GM21390 (cell line): ENCODE results near the gene TTLL11.
"Not testable (repeated sequence)": the region's sequence is repeated elsewhere in the genome, so short reads cannot be mapped to it uniquely, and the experiment has no call there.

Experiments used
- ATAC-seq: cut with Tn5 transposase; IDR thresholded peaks from one replicate; pipeline ENCODE4 v1.9.1; 2021; ENCODE audit not compliant: unreplicated experiment

The TTLL11 gene

GRCh38 chr9:122011818-122012498 is 81.2 kb downstream of the TTLL11 start:
- ATAC-seq, result no peak

DNA sequence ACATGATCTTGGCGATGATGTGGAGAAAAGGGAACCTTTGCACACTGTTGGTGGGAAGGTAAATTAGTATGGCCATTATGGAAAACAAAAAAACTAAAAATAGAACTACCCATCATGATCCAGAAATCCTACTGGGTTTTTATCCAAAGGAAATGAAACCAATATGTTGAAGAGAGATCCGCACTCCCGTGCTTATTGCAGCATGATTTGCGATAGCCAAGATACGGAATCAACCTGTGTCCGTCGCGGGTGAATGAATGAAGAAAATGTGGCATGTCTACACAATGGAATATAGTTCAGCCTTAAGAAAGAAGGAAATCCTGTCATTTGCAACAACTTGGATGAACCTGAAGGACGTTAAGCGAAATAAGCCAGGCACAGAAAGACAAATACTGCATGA is 84.5 kb downstream of the TTLL11 start:
- ATAC-seq, result no peak

DNA sequence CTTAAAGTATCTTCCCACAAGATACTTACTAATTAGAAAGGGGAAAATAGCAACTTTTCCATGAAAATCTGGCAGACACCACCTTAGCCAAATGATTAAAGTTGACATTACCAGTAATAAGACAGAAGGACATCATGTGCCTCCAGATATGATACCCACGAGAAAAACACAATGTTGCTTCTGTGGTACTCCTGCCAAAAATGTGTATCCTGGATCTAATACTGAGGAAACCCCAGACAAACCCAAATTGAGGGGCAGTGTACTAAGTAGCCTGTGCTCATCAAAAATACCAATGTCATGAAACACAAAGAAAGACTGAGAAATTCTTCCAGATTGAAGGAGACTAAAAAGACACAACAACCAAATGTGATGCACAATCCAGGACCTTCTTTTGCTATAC is 85.3 kb downstream of the TTLL11 start:
- no peak for ATAC-seq

- no peak for ATAC-seq
Observed at GRCh38 chr9:122005597-122005996, 87.5 kb downstream of the TTLL11 start.

- no peak for ATAC-seq
Observed at GRCh38 chr9:122004589-122004988, 88.5 kb downstream of the TTLL11 start.

DNA sequence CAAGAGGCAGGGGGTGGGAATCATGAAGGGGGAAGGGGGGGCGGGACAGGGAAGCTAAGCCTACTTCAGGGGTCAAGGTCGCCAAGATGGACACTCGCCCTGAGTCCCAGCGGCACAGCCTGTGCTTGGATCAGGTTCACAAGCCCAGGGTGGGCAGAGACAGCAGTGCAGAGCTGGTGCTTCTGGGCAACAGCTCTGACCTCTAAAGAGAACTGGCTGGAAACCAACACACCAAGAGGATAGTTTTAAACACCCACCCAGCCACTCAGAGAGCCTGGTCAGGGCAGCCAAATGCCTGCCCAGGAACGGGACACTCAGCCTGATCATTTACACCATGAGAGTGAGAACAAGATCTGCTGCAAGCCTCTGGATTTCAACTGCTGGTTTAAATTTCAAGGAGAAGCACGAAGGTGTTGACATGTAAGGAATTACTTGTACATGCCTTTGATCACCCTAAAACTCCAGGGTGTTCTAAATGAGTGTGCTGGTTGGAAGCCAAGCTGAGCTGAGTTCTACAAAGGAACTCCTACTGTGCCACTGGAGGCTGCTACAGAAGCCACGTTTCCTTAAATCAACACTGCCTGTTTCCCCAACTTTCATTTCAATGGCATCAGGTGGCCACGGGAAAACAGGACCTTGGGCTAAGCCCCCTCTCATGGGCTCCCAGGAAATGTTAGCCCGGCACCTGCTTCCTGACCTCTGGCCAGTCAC is 91.5 kb downstream of the TTLL11 start:
- no peak for ATAC-seq

DNA sequence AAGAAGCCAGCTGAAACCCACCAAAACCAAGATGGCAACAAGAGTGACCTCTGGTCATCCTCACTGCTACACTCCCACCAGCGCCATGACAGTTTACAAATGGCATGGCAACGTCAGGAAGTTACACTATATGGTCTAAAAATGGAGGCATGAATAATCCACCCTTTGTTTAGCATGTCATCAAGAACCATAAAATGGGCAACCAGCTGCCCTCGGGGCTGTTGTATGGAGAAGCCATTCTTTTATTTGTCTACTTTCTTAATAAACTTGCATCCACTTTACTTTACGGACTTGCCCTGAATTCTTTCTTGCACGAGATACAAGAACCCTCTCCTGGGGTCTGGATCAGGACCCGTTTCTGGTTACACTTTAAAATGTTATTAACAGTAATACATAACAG is 92.6 kb downstream of the TTLL11 start:
- not testable (repeated sequence) for ATAC-seq

- no peak for ATAC-seq
Observed at GRCh38 chr9:121999556-121999955, 93.6 kb downstream of the TTLL11 start.

- no peak for ATAC-seq
Observed at GRCh38 chr9:121998513-121999049, 94.5 kb downstream of the TTLL11 start.

GRCh38 chr9:121997791-121998190 is 95.3 kb downstream of the TTLL11 start:
- no peak for ATAC-seq

GRCh38 chr9:121996783-121997182 is 96.3 kb downstream of the TTLL11 start:
- no peak for ATAC-seq

DNA sequence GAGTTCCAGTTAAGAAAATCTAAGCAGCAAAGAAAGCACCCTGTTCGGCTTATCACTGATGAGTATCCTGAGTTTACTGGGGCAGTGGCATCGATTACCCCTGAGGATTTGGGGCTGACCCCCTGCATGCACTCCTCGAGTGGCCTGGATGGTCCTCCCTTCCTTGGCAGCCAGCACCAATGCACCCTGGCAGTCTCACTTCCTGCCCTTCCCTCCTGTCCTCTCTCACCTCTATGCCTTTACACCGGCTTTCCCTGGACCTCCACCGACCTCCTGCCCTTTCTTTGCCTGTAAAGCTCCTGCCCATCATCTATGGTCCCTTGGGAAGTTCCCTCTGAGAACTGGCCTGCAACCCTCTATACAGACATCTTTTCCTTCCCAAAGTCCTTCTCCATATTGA is 97.1 kb downstream of the TTLL11 start:
- ATAC-seq, result no peak

DNA sequence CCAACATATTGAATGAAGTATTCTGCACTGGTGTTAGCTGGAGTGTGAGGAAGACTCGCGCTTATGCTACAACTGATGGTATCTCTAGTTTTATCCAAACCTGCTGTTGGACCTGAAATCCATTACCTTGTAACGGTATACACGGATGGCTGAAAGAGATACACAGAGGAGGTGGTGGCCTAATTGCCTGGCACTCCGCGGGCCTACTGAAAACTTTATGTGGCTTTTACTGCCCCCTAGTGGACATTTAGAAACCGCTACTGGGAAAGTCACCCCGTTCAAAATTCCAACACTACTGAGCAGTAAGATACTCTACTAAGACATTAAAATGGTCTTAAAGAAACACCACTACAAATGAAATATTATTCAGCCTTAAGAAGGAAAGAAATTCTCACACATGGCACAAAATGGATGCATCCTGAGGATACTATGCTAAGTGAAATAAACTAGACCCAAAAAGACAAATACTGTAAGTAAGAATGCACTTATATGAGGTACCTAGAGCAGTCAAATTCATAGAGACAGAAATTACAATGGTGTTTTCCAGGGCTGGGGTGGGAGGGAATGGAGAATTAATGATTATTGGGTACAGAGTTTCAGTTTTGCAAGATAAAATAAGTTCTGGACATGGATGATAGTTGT is 100.4 kb downstream of the TTLL11 start:
- ATAC-seq, result peak; percentile 73

- ATAC-seq, result no peak
Observed at GRCh38 chr9:121991307-121991661, 101.8 kb downstream of the TTLL11 start.

- ATAC-seq, result no peak
Observed at GRCh38 chr9:121990600-121991306, 102.4 kb downstream of the TTLL11 start.

- ATAC-seq, result no peak
Observed at GRCh38 chr9:121989010-121989409, 104.1 kb downstream of the TTLL11 start.

GRCh38 chr9:121987314-121987713 is 105.8 kb downstream of the TTLL11 start:
- no peak for ATAC-seq

DNA sequence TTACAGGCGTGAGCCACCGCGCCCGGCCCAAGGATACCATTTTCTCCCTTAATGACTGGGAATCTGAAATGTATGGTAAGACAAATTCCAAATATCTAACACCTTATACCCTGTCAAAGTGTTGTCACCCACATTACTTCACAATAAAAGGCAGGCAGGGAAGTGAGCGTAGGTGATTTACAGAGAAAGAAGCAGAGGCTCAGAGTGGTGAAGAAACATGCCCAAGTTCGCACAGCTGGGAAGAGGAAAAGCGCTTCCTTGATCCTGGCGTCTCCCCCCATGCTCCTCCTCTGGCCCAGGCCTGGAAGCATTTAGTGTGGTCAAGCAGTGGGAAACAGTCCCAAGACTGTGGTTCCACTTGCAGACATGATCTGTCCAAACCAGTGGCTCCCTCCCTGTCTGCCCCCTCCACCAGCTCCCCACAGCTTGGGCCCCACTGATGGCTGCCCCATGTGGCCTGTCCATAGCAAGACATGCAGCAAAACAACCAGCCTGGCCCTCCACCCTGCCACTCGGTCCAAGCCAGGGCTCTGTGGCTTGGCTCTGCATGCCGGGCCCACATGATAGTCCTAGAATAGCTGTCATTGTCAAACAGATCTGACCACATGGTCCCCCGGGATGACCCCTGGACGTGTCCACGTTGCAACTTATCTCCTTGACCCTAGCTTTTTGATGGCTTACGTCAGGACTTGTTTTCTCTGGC is 107.2 kb downstream of the TTLL11 start:
- no peak for ATAC-seq

DNA sequence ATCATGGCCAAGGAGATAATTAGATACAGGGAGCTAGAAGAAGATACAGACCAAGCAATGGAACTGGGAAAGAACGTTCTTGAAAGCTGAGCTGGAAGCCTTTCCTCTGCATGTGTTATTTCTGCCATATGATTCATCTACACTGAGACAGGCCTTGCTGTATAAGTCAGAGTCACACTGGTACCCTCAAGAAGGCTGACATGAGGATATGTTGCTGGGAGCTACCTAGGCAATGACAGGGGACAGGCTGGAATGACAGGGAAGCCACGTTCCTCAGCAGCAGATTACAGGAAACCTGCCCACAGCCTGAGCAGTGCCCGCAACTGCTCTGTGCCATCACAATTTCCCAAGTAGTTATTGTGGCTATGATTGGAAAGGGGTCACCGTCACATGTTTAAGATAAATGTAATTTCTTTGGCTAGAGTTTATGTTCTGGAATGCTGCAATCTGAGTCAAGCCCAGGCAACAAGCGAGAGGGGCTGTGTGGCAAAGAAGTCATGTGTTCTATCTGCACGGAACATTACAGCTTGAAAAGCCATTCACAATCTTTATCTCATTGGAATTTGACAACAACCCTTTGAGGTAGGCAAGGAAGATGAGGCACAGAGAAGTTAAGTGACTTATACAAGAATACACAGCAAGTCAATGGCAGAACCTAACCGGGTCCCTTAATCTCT is 108.2 kb downstream of the TTLL11 start:
- no peak for ATAC-seq

- ATAC-seq, result no peak
Observed at GRCh38 chr9:121983736-121984135, 109.4 kb downstream of the TTLL11 start.
